GM18519 (cell line): ENCODE data around the gene UNC93B1.

Experiments used
- ATAC-seq: cut with Tn5 transposase; IDR thresholded peaks from one replicate; pipeline ENCODE4 v1.9.1; 2021; ENCODE audit warnings: mild to moderate bottlenecking, moderate library complexity; ENCODE audit not compliant: unreplicated experiment, low FRiP score

Gene UNC93B1

DNA sequence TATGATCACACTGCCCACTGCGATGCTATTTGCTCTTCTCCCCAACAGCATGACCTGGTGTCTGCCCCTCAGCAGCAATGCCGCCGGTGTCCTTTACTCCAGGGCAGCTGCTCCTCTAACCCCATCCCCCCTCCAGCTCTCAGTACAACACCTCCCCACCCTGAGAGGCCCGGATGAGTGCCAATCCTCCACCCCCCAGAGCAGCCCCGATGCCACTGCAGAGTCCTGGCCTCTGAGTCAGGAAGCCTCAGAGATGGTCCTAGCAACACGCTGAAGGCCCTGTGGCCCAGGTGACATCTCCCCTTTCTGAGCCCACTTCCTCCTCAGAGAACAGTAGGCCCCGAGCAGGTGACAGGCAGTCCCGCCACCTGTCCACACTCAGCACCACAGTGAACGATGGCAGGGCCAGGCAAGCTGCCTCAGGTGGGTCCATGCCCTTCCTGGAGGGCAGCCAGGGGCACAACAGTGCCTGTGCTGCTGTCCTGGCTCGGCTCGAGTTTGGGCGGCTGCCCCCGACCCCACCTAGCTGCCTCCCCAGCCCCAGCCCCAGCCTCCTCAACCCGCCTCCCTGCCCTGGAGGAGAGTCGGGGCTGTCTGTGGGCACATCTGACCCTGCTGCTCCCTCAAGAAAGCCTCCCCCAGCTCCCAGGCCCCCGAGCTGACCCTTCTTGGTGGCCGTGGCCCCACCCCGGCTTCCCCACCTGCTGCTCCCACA is 22.7 kb upstream of the UNC93B1 start:
- no peak for ATAC-seq

DNA sequence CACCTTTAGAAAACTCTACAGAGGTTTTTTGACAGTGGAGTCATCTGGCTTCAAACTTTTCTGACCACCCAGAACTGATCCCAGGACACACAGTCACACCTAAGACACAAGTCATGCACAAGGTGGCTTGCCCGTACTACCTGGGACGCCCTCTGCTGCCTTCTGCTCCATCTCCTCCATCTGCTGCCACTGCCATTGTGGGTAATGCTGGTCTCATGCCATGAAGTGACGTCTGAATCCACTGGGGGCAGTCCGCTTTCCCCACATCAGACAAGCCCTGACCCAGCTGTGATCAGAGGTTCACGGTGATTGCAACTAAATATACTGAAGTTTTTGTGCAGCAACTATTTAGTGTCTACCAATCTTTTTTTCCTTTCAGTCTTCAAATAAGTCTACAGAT is 21.1 kb upstream of the UNC93B1 start:
- ATAC-seq: no peak

DNA sequence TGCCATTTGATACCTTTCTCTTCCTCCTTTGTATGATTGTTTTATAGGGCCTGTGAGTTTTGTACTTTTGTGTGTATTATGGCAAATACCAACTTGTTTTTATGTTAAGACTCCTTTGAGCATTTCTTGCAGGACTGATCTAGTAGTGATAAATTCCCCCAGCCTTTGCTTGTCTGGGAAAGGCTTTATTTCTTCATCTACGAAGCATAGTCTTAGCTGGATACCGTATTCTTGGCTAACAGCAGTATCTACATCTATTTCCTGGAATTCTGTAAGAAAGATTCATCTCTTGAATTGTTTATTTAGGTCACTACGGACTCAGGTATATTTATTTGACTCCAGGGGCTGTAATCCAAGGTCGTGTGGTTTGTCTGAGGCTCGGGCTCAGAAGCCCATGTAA is 20.6 kb upstream of the UNC93B1 start:
- no peak for ATAC-seq

DNA sequence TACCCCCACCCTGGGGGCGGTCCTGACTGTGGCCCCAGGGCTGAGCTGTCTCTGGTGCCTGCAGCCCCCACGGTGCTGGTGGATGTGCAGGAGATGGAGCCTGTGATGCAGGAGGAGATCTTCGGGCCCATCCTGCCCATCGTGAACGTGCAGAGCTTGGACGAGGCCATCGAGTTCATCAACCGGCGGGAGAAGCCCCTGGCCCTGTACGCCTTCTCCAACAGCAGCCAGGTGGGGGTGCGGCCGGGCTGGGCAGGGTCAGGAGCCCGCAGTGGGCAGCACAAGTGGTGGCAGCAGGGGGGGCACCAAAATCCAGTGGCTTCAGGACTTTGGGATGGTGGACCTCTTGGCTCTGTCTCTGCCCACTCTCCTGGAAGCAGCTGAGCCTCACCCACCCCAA is 18.6 kb upstream of the UNC93B1 start:
- no peak for ATAC-seq

DNA sequence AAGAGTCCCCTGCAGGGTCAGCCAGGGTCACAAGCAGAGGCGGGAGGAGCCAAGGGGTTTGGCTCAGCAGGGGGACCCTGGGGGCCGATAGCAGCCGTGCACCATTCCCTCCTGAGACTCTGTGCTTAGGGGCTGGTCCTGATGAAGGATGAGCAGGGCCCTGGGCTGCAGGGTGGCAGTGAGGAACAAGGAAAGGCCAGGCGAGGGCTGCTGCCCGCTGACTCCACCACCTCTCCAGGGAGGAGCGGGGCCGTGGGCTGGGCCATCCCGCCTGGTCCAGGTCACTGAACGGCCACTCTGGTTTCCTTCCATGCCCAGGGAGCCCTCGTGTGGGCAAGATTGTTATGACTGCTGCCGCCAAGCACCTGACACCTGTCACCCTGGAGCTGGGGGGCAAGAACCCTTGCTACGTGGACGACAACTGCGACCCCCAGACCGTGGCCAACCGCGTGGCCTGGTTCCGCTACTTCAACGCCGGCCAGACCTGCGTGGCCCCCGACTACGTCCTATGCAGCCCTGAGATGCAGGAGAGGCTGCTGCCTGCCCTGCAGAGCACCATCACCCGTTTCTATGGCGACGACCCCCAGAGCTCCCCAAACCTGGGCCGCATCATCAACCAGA is 17.4 kb upstream of the UNC93B1 start:
- no peak for ATAC-seq

DNA sequence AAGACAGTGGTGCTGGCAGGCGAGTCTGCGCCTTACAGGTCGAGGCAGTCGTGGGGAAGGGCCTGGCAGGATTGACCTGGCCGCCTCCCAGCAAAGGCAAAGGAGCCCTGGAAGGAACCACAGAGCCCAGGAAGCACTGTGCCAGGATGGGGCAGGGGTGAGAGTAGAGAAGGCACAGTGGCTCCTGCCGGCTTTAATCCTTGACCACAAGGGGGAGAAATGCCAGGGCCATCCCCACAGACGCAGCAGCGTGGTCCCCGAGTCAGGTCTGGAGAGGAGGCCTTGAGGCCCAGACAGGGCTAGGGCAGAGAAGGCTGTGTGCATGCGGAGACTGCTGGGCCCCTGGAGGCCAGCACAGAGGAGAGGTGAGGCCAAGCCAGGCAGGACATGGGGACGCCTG is 16.7 kb upstream of the UNC93B1 start:
- no peak for ATAC-seq

DNA sequence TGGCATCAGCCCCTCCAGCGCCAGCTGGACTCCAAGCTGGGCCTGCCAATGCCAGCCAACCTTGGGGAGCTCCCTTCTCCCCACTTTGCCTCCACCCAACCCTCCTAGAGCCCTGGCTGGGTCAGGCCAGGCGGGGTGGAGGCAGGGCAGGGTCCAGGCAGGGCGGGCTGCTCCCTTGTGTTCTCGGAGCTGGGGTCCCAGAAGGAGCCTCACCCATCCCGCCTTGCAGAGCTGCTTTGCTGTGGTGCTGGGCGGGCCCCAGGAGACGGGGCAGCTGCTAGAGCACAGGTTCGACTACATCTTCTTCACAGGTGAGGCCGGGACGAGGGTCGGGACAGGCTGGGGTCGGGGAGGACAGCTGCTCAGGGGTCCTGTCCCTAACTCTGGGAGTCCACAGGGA is 15.6 kb upstream of the UNC93B1 start:
- ATAC-seq: no peak

DNA sequence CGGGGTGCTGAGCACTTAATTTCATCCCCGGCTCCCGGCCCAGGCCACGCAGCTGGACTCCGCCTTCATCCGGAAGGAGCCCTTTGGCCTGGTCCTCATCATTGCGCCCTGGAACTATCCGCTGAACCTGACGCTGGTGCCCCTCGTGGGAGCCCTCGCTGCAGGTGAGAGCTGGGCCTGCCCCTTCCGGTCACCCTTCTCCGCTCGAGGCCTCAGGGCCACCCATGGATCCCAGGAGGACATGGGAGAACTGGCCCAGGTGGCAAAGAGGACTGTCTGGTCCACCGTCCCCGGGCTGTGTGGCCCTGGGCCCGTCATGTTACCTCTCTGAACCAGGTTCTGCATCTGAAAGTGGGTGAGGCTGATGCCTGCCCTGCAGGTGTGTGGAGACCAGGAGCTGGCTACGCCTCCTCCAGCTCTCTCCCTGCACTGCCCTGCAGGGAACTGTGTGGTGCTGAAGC is 14.9 kb upstream of the UNC93B1 start:
- no peak for ATAC-seq

DNA sequence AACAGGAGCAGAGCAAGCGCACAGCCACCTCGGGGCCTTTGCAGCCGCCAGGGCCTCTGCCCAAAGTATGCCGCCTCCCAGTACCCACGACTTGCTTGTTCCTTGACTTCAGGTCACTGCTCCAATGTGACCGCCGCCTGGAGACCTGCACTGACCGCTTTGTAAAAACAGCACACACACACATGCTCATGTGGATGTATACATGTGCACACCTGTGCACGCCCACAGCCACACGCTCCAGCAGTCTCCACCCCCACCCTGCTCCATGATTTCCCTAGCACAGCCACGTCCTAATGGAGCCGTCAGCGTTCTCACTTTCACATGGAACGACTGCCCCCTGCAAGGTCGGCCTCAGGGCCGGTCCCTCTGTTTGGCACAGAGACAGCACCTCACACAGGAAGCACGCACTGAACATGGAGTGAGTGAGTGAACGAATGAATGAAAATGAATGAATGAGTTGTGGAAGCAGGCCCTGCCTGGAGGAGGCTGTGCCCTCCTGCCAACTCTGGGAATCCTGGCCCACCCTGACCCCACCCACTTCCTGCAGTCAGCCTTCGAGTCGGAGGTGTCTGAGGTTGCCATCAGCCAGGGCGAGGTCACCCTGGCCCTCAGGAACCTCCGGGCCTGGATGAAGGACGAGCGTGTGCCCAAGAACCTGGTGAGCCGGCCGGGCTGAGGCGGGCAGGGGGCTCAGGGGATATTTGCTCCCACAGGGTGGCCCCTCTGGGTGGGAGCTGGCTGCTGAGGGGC is 14.3 kb upstream of the UNC93B1 start:
- no peak for ATAC-seq

DNA sequence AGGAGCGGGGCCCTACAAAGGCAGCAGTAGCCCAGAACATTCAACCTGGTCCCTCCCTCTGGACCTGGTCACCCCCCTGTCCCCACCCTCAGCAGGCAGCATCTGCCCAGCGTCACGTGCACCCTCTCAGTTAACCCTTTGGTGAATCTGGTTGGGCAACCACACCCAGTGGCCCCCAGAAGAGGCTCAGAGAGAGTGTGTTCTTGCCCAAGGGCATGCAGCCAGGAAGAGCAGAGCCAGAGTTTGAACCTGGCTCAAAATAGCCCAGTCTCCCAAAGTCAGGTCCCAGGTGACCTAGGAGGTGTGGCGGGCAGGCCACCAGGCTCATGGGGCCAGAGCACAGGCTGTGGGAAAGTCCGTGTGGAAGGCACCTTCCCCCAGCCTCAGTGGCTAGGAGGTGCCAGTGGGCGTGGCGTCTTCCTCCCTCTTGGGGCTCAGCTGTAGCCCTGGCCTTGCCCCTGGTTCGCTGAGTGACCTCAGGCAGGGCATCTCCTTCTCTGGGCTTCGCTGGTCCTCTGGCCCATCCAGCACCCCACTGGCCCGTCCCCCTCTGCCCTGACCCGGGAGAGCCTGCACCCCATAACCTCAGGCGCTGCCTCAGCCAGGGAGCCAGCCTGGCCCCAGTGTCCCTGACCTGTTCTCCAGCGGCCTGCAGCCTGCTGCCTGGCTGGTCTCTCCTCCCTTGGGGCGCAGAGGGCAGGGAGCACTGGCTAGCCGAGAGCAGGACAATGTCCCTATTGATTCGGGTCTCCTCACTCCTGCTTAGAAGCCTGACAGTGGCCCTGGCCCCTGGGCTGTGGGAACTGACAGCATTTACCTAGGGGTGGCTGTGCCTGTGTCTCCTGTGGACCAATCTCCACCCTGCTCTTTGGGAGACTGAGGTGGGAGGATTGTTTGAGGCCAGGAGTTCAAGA is 13.3 kb upstream of the UNC93B1 start:
- ATAC-seq: no peak

DNA sequence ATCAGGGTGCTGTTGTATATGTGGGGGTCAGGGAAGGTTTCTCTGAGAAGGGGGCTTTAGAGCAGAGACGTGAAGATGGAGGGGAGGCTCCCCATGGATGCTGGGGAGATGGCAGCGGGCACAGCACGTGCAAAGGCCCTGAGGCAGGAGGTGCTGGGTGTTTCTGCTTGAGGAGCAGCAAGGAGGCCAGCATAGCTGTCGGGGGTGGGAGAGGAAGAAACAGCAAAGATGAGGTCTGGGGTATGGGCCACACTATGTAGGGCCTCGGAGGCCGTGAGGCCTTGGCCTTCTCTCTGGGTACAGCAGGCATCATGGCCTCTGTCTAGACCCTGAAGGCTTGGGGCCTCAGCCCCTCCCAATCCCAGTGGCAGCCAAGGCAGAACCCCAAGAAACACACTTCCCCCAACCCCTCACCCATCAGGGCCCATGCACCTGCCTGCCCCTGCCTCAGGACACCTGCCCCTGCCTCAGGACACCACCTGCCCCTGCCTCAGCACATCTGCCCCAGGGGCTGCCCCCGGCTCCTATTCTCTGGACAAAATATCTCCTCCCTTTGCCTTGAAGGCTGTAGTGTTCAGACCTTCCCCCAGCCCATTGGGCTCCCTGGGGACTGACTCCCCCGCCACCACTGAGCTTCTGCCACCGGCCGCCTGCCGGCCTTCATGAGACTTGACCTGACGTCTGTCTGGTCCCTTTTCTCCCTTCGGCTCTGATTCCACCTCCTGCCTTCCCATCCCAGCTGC is 12.4 kb upstream of the UNC93B1 start:
- no peak for ATAC-seq

DNA sequence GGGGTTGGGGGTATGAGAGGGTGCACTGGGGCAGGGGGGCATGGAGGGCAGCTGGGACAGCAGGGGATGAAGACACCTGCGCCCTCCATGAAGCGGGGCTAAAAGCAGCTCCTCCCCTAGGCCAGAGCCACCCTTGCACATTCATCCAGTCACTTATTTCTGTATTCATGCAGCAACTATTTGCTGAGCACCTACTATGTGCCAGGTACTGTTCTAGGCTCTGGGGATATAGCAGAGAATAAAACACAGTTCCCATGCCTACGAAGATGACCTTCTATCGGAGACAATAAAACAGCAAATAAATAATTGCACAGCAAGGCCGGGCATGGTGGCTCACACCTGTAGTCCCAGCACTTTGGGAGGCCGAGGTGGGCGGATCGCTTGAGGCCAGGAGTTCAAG is 11.6 kb upstream of the UNC93B1 start:
- no peak for ATAC-seq

DNA sequence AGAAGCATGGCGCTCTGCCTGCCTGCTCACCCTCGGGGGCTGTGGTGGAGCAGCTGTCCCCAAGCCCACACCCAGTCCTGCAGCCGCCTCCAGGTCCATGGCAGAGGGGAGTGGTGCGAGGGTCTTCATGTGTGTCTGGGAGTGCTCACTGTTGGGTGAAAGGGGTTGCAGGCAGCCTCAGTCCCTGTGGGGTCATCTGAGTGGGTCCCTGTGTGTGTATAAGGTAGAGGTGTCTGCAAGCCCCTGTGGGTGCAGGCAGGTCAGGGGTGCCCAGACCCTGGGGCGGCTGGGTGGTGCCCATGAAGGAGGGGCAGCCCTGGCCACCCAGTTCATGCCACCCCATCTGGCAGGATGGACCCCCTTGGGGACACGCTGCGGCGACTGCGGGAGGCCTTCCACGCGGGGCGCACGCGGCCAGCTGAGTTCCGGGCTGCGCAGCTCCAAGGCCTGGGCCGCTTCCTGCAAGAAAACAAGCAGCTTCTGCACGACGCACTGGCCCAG is 11.1 kb upstream of the UNC93B1 start:
- ATAC-seq: no peak

DNA sequence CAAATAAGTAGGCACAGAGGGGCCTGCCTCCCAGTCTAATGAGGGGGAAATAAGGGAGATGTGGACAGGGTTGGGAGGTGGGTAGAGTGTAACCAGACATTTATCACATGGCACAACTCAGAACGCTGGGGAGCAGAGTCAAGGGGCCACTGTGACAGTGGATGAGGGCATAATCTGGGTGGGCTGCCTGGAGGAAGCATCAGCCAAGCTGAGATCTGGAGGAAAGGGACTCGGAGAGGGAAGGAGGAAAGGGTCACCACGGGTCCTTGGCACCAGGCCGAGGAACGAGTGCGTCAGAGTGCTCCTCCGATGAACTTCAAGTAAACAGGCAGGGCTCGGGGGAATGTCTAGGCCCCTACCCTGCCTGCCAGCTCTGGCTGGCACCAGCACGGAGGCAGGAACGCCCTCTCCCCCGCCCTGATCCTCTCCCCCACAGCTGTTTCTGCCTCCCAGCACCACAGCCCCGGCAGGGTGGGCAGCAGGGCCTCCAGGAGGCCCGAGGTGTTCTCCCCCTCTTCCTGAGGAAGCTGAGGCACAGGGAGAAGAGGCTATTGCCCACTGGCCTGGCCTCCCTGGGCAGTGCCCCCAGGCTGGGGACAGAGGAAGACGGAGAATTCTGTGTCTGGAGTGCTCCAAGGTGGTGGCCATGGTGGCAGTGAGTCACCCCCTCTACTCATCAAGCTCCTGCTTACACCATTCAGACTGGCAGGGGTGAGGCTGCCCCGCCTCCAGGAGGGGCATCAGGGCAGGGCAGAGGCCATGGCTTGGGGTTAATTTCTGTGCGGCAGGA is 10.5 kb upstream of the UNC93B1 start:
- ATAC-seq: no peak

DNA sequence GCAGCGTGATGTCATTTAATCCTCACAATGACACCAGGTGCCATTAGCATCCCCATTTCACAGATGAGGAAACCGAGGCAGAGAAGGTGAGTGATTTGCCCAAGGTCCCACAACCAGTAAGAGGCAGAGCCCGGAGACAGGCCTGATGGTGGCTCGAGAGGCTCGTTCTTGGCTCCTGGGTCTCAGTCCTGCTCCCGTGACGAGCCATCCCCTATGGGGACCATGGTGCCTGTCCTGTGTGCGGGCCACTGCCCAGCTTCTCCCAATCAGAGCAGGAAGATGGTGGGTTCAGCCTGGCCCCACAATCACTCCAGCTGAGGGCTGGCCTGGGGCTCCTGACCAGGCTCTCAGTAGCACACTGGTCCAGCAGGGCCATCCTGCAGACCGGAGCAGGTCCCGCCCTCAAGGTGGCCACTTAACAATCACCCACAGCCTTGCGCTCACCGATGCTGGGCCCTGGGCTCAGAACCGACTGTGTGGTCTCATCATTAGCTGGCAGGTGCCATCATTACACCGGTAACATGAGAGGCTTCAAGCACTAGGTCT is 9.8 kb upstream of the UNC93B1 start:
- ATAC-seq: no peak

DNA sequence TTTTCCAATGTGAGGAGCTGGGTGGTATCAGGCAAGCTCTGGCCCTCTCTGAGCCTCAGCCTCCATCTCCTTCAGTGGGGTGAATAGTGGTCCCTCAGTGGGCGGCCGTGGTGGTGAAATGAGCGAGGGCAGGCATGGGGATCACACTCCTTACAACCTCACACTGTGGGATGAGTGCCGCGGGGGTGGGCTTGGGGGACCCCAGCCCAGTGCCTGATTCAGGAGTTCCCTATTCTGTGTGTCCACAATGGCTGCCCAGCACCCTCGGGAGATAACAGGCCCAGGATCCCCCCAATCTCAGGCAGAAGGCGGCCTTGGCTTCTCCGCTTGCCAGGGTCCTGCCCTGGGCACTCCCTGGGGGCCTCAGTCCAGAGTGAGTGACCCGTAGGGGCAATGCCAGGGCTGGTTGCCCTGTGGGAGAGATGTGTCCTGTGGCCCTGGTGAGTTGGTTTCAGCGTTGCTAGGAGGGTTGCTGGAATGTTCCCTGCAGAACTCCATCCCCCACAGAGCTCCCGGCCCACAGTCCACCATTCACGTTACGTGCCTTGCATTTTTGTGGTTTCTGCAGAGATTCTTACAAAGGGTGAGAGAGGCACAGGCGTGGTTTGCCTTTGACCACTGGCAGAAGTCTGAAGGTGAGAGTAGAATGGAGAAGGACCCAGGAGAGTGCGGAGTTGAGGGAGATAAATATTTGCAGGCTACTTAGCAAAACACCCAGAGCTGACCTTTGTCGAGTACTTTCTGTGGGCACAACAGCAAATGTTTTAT is 9.1 kb upstream of the UNC93B1 start:
- no peak for ATAC-seq

DNA sequence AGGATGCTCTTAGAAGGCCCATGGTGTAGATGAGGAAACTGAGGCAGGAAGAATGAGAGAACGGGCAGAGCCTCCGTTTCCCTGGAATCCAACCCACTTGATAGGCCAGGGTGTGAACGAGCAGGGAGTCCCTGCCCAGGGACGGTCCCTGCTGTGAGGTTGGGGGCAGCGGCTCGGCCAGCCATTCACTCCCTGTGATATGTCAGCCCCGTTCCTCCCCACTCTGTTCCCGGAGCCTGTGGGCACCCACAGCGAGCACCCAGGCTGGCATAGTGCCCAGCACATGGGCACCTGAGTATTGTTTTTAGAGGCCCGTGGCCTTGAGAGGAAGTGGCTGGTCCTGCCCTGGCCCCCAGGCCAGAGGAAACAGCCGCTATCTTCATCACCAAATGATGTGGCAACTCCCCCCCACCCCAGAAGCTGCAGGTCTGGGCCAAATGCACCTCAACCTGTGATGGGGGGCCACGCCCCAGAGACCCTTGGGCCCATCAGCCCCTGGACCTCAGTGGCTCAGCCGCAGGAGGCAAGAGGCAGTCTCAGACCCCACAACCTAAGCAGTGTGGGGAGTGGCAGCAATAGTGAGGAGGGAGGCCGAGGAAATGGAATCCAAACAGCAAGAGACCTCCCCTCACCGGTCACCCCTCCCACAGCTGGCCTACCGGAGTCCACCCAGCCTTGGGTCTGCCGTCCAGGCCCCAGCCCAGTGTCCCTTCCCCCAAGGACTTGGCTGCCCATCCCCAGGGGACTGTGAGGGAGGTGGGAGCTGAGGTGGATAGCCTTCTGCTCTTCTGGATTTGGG is 8.3 kb upstream of the UNC93B1 start:
- ATAC-seq: no peak
